Upper lobe of left lung (tissue), 4 donors: ENCODE results near the gene WNK3.

Source experiments
- CTCF ChIP-seq, 6 experiments: fragments of 450-650 bp in 4 of 6; fragments of 200-600 bp in 2 of 6; sonication (generic) in 2 of 6; IDR thresholded peaks; one replicate each; pipeline ENCODE4 v1.5.1; 2016 to 2019; ENCODE audit warnings: antibody characterized with exemption in 6 of 6
- EP300 ChIP-seq, 4 donors: sonication (generic); formaldehyde crosslinking; IDR thresholded peaks; one replicate each; pipeline ENCODE4 v1.5.1; 2017; ENCODE audit warnings: antibody characterized with exemption in 4 of 4, control low read depth in 2 of 4
- POLR2AphosphoS5 ChIP-seq, 2 donors: sonication (generic); formaldehyde crosslinking; IDR thresholded peaks; one replicate each; pipeline ENCODE4 v1.5.1; 2017; ENCODE audit warnings: antibody characterized with exemption in 2 of 2

- TF ChIP-seq CTCF (IDR thresholded peaks at IDR 0.05), result no peak
- no peak for TF ChIP-seq POLR2AphosphoS5 (IDR thresholded peaks at IDR 0.05)
- no peak for TF ChIP-seq EP300 (IDR thresholded peaks at IDR 0.05)
Observed at GRCh38 chrX:54194982-54195588, 162.8 kb downstream of the WNK3 start.
